Tibial artery (tissue), 4 donors: ENCODE results near the gene CDC42EP4.

Source experiments
- DNase-seq, 2 donors: peaks; one replicate each; pipeline ENCODE4 v3.0.0-alpha.2; 2019
- H3K27ac ChIP-seq, 2 donors: fragments of 200-600 bp; sonication (generic) in 1 of 2; 1 replicate in 1 of 2; 2 replicates in 1 of 2; pipeline ENCODE4 v1.5.1; 2018 to 2019; ENCODE audit warnings: mild to moderate bottlenecking in 1 of 2
- H3K27me3 ChIP-seq, 2 donors: fragments of 200-600 bp; sonication (generic) in 1 of 2; one replicate each; pipeline versions ENCODE4 v1.5.1 to v1.6.0; 2016 to 2019
- H3K36me3 ChIP-seq, 3 donors: fragments of 200-600 bp; sonication (generic) in 2 of 3; one replicate each; pipeline ENCODE4 v1.5.1; 2016 to 2019; ENCODE audit warnings: mild to moderate bottlenecking in 2 of 3
- H3K4me1 ChIP-seq, 4 donors: fragments of 200-600 bp; sonication (generic) in 2 of 4; 1 replicate in 3 of 4; 2 replicates in 1 of 4; pipeline ENCODE4 v1.5.1; 2016 to 2019
- H3K4me3 ChIP-seq, 2 donors: fragments of 200-600 bp; sonication (generic) in 1 of 2; 1 replicate in 1 of 2; 2 replicates in 1 of 2; pipeline ENCODE4 v1.5.1; 2018 to 2019; ENCODE audit warnings: mild to moderate bottlenecking in 2 of 2
- H3K9me3 ChIP-seq, 3 donors: fragments of 200-600 bp; sonication (generic) in 1 of 3; one replicate each; pipeline ENCODE4 v1.5.1; 2016 to 2019
- CTCF ChIP-seq, 2 experiments: fragments of 200-600 bp in 1 of 2; fragments of 450-650 bp in 1 of 2; IDR thresholded peaks; one replicate each; pipeline ENCODE4 v1.5.1; 2017 to 2019; ENCODE audit warnings: antibody characterized with exemption in 2 of 2, mild to moderate bottlenecking in 1 of 2, moderate library complexity in 1 of 2
- intact Hi-C: fragments of 100-400 bp; cut with DNase I; formaldehyde crosslinking; loops from one replicate; pipeline ENCODE4 v1.15.0; 2023; ENCODE audit warnings: low total_unique reads

Gene CDC42EP4

GRCh38 chr17:73304971-73305812 lies 6.6 kb downstream of the CDC42EP4 start:
- peak; percentile 21 to 23 for TF ChIP-seq CTCF (IDR thresholded peaks at IDR 0.05)
- DNase-seq: peak; percentile 73 to 82
- no peaks in the 10 kb centered on the region for H3K9me3 ChIP-seq
- peaks cover 0 to 93% (median 70%) of the 10 kb centered on the region in 4 donors for H3K4me1 ChIP-seq
- no peaks in the 10 kb centered on the region for H3K27me3 ChIP-seq
- H3K36me3 ChIP-seq: no peaks in the 10 kb centered on the region
- H3K27ac ChIP-seq: peak overlapping the region; percentile 97 to 98
- intact Hi-C loops: loop anchor here (10.0 kb wide), 1 partner anchor 210 kb away; the partner anchor contains the start of gene SLC39A11
- peak overlapping the region; percentile 36 to 53 for H3K4me3 ChIP-seq

GRCh38 chr17:73304438-73304837 lies 7.4 kb downstream of the CDC42EP4 start:
- intact Hi-C loops: loop anchor here (10.0 kb wide), 1 partner anchor 210 kb away; the partner anchor contains the start of gene SLC39A11
- H3K9me3 ChIP-seq: no peaks in the 10 kb centered on the region
- no peak for TF ChIP-seq CTCF (IDR thresholded peaks at IDR 0.05)
- peak overlapping the region; percentile 97 to 98 for H3K27ac ChIP-seq
- H3K4me3 ChIP-seq: peak overlapping the region; percentile 36 to 53
- no peaks in the 10 kb centered on the region for H3K27me3 ChIP-seq
- peaks cover 0 to 93% (median 68%) of the 10 kb centered on the region in 4 donors for H3K4me1 ChIP-seq
- H3K36me3 ChIP-seq: no peaks in the 10 kb centered on the region
- DNase-seq: no peak

GRCh38 chr17:73302189-73302588 lies 9.6 kb downstream of the CDC42EP4 start:
- H3K36me3 ChIP-seq: no peaks in the 10 kb centered on the region
- no peak overlapping the region for H3K4me3 ChIP-seq
- no peaks in the 10 kb centered on the region for H3K9me3 ChIP-seq
- no peak overlapping the region for H3K27ac ChIP-seq
- H3K4me1 ChIP-seq: peaks cover 0 to 81% (median 56%) of the 10 kb centered on the region in 4 donors
- DNase-seq: no peak
- intact Hi-C loops: loop anchor here (10.0 kb wide), 1 partner anchor 207 kb away; the partner anchor contains the start of gene SLC39A11
- TF ChIP-seq CTCF (IDR thresholded peaks at IDR 0.05): no peak
- no peaks in the 10 kb centered on the region for H3K27me3 ChIP-seq

GRCh38 chr17:73301369-73301768 lies 10.4 kb downstream of the CDC42EP4 start:
- intact Hi-C loops: loop anchor here (10.0 kb wide), 1 partner anchor 207 kb away; the partner anchor contains the start of gene SLC39A11
- Histone ChIP-seq H3K36me3 (no peaks in the 10 kb centered on the region), H3K4me1 (peaks cover 0 to 73% (median 49%) of the 10 kb centered on the region in 4 donors), H3K27me3 (no peaks in the 10 kb centered on the region), H3K4me3 (no peak overlapping the region), H3K27ac (no peak overlapping the region), H3K9me3 (no peaks in the 10 kb centered on the region)
- DNase-seq: no peak
- TF ChIP-seq CTCF (IDR thresholded peaks at IDR 0.05): no peak

GRCh38 chr17:73300392-73300791 lies 11.4 kb downstream of the CDC42EP4 start:
- H3K9me3 ChIP-seq: no peaks in the 10 kb centered on the region
- no peak for DNase-seq
- no peak overlapping the region for H3K4me3 ChIP-seq
- H3K27ac ChIP-seq: no peak overlapping the region
- H3K36me3 ChIP-seq: no peaks in the 10 kb centered on the region
- no peaks in the 10 kb centered on the region for H3K27me3 ChIP-seq
- no peak for TF ChIP-seq CTCF (IDR thresholded peaks at IDR 0.05)
- peaks cover 0 to 67% (median 40%) of the 10 kb centered on the region in 4 donors for H3K4me1 ChIP-seq
- intact Hi-C loops: loop anchor here (10.0 kb wide), 1 partner anchor 206 kb away; the partner anchor contains the start of gene SLC39A11
